Ecto neural progenitor cell (in vitro differentiated cells): Measurements from ENCODE around the gene TOMM20L.
A peak's percentile ranks its signal among the peaks of the same experiment; 100 is the strongest.

Experiments used
- DNase-seq: peaks from one replicate; pipeline ENCODE4 v3.0.0-alpha.2; 2018; ENCODE audit warnings: low spot score

The TOMM20L gene

GRCh38 chr14:58427281-58428117 lies 31.8 kb downstream of the TOMM20L start, which contains the start of the genes KIAA0586 and TIMM9:
TSS of gene KIAA0586 (plus strand) at chr14:58427719. CDS start at chr14:58428265, 546 bp downstream.
TSS of gene TIMM9 (minus strand) at chr14:58427531. CDS start at chr14:58411945, 15,586 bp downstream.
- DNase-seq = peak; percentile 94

GRCh38 chr14:58428118-58428683 lies 32.5 kb downstream of the TOMM20L start:
- DNase-seq = no peak

- DNase-seq = no peak
Observed at GRCh38 chr14:58430156-58430555, 34.4 kb downstream of the TOMM20L start.

GRCh38 chr14:58439476-58439875 lies 43.7 kb downstream of the TOMM20L start:
- no peak for DNase-seq

GRCh38 chr14:58444627-58445026 lies 48.9 kb downstream of the TOMM20L start:
- DNase-seq = no peak

- no peak for DNase-seq
Observed at GRCh38 chr14:58455593-58456265, 60.0 kb downstream of the TOMM20L start.
